Activated CD8-positive, alpha-beta memory T cell treated with anti-CD3 and anti-CD28 coated beads for 1 hour (primary cell): ENCODE data around the gene FUT7.
"Not testable (repeated sequence)": the region's sequence is repeated elsewhere in the genome, so short reads cannot be mapped to it uniquely, and the experiment has no call there.

Experiments used
- DNase-seq, 2 donors: peaks; one replicate each; pipeline ENCODE4 v3.0.0-alpha.2; 2020; ENCODE audit warnings: low read depth in 1 of 2; ENCODE audit errors: extremely low read depth in 1 of 2

The FUT7 gene

GRCh38 chr9:137007816-137008270, 24.0 kb downstream of the FUT7 start:
- no peak for DNase-seq

- DNase-seq: no peak
Measured at GRCh38 chr9:137007108-137007815, 24.6 kb downstream of the FUT7 start.

GRCh38 chr9:137006116-137007003, 25.5 kb downstream of the FUT7 start:
- DNase-seq: no peak

- DNase-seq: not testable (repeated sequence)
Measured at GRCh38 chr9:137004285-137004684, 27.6 kb downstream of the FUT7 start.

- no peak for DNase-seq
Measured at GRCh38 chr9:137002646-137003041, 29.2 kb downstream of the FUT7 start.

- DNase-seq: no peak
Measured at GRCh38 chr9:137001857-137002645, 29.8 kb downstream of the FUT7 start.

- DNase-seq: no peak
Measured at GRCh38 chr9:137000177-137000930, 31.5 kb downstream of the FUT7 start.

GRCh38 chr9:136997830-136998234, 34.1 kb downstream of the FUT7 start:
- no peak for DNase-seq

GRCh38 chr9:136997371-136997770, 34.5 kb downstream of the FUT7 start:
- no peak for DNase-seq

- peak; percentile 17 to 40 for DNase-seq
Measured at GRCh38 chr9:136996361-136997292, 35.3 kb downstream of the FUT7 start, which contains the start of gene CLIC3. CLIC3 (minus strand) TSS chr9:136996568; CDS start chr9:136996543, 25 bp downstream.

- DNase-seq: no peak
Measured at GRCh38 chr9:136995772-136996311, 36.0 kb downstream of the FUT7 start.

- DNase-seq: no peak
Measured at GRCh38 chr9:136995362-136995761, 36.5 kb downstream of the FUT7 start.

GRCh38 chr9:136994888-136995230, 37.0 kb downstream of the FUT7 start:
- no peak for DNase-seq

GRCh38 chr9:136994180-136994887, 37.6 kb downstream of the FUT7 start:
- no peak for DNase-seq

GRCh38 chr9:136992819-136993369, 39.0 kb downstream of the FUT7 start:
- no peak for DNase-seq

GRCh38 chr9:136991993-136992818, 39.7 kb downstream of the FUT7 start, which contains the start of gene PAXX:
PAXX (plus strand) TSS chr9:136992422; CDS start chr9:136992444, 22 bp downstream.
- peak; percentile 71 to 93 for DNase-seq

- no peak for DNase-seq
Measured at GRCh38 chr9:136990242-136990911, 41.5 kb downstream of the FUT7 start.
